Stimulated activated naive CD4-positive, alpha-beta T cell treated with Interleukin-2 at 50 U/mL for 16 hours (primary cell): ENCODE data around the gene OSBPL1A.

ENCODE experiments used
- DNase-seq: peaks from one replicate; lab custom pipeline; 2025; lab: John Stamatoyannopoulos, UW

Gene OSBPL1A

DNA sequence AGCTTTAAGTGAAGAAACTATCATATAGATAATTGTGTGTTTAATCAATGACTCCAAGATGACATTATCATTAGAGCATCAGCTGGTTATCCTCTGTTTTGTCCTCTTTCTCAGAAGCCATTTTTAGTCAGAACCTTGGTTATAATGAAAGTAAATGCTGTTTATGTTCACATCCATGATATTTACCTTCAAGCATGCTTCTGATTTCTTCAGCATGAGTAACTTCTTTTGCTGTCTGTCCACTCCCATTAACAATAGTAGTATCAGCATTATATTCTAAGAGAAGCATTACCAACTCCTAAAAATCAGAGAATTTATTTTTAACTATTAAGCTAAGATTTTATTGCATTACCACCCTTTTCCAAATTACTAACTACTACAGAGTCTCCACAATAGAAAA lies 56.3 kb downstream of the OSBPL1A start:
- no peak for DNase-seq

- no peak for DNase-seq
These were observed 64.5 kb downstream of the OSBPL1A start for GRCh38 chr18:24333084-24333483.

DNA sequence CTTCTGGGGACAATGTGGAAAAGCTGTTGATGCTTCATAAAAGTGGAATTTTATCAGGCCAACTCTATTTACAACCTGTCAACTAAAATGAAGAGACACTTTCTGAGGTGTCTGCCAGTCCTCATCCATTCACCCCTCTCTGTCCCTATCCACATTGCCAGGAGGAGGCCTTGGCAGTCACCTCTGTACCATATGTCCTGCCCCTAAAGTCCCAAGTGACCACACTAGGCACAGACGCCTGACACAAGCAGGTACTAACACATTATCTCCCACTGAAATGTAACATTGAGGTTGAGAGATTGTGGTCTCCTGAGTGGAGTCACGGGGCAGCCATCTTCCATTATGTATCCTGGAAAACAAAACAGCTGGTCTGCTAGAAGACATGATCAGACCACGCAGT lies 71.4 kb downstream of the OSBPL1A start:
- DNase-seq: no peak

- DNase-seq: no peak
These were observed 75.0 kb downstream of the OSBPL1A start for GRCh38 chr18:24322584-24323136.

GRCh38 chr18:24321071-24321470 lies 76.6 kb downstream of the OSBPL1A start:
- no peak for DNase-seq

GRCh38 chr18:24319757-24320156 lies 77.9 kb downstream of the OSBPL1A start:
- no peak for DNase-seq

DNA sequence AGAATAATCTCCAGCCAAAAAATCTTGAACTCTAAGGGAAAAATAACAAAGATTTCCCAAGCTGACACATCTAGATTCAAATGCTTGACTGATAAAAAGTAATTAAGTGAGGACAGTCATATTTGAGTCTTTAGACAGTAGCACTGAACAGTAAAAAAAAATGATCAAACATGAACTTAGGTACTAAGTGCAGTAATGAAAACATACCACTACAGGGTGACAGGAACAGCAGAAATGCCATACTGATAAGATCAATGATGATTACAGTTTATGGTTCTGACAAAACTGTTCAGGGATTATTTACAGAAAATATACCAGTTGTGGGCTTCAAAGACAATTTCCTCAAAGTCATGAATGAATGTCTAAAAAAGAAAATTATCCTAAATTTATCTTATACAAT lies 80.3 kb downstream of the OSBPL1A start:
- no peak for DNase-seq

GRCh38 chr18:24315170-24315569 lies 82.5 kb downstream of the OSBPL1A start:
- no peak for DNase-seq

DNA sequence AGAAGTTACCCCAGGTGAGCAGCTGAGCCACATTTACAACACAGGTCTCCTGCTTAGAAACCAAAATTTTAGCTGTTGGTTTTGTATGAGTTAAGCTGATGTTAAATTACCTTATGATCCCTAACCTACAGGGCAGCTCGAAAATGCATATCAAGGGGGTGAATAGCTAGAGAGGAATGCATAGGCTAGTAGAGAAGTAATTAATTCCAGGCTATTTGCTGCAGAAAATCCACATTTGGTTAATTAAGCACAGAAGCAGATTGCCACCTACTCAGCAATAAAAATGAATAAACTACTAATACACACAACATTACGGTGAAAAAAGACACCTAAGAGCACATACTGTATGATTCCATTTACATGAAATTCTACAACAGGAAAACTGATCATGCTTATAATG lies 91.4 kb downstream of the OSBPL1A start:
- DNase-seq: no peak

DNA sequence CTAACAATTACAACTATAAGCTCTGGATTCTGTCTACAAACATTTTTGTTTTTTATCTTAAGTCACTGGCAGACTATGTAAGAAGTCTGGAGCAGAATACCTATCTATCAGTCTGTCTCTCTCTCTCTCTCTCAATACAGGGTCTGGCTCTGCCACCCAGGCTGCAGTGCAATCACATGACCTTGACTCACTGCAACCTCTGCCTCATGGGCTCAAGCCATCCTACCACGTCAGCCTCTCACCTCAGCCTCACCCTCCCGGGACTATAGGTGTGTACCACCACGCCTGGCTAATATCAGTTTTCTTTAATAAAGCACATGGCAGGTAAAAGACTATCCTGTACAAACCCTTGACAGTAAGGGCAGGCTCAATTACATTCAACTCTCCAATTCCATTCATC lies 96.9 kb downstream of the OSBPL1A start:
- no peak for DNase-seq

DNA sequence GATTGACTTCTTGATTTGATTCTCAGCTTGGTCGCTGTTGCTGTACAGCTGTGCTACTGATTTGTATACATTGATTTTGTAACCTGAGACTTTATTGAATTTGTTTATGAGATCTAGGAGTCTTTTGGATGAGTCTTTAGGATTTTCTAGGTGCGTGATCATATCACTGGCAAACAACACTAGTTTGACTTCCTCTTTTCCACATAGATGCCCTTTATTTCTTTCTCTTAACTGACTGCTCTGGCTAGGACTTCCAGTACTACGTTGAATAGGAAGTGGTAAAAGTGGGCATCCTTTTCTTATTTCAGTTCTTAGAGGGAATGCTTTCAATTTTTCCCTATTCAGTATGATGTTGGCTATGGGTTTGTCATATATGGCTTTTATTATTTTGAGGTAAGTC lies 101.3 kb downstream of the OSBPL1A start:
- DNase-seq: no peak

- no peak for DNase-seq
These were observed 104.4 kb downstream of the OSBPL1A start for GRCh38 chr18:24293254-24293653.

DNA sequence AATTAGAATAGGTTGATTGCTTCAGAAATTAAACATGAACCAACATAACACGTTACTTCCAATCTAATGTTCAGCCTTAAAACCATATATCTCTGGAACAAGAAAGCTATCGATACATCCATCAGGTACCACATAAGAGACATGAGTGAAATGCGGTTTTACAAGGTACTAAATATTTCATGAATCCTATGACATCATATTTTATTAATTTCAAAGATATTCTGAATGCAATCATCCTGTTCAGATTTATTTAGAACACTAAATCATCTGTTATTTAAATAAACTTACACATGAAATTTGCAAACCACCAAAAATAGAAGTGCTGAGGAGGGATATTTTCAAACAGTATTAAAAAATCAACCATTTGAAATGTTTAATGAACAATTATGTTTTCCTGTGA lies 119.0 kb downstream of the OSBPL1A start:
- no peak for DNase-seq

- DNase-seq: no peak
These were observed 120.0 kb downstream of the OSBPL1A start for GRCh38 chr18:24277516-24278195.

DNA sequence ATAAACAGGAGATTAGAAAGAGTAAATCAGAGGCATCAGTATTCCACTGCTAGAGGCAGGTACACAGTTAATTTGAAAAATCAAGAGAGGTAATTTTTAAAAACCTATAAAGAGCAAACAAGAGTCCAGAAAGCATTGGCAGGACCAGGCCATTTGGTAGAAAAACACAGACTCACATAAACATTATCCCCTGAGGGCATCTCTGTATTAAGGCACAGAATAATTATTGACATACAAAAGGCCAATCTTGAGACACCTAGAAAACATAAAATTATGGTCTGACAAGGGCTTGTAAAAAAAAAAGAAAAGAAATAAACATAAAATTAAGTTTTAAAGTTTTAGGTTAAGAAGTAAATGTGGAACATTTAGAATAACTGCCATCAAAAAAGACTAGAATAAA lies 120.6 kb downstream of the OSBPL1A start:
- DNase-seq: no peak

DNA sequence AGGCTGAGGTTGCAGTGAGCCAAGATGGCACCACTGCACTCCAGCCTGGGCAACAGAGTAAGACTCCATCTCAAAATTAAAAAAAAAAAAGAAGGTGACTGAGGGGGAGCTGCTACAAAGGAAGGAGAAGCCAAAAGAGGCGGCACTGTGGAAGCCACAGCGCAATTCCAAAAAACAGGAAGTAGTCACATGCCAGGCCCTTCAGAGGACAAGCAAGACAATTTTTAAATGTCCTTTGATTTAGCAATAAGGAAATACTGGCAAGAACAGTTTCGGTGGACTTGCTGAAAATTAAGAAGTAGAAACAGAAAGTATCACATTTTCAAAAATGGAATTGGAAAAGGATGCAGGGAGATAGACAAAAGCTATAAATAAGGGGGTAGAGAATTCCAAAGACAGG lies 122.8 kb downstream of the OSBPL1A start:
- no peak for DNase-seq

- DNase-seq: no peak
These were observed 124.0 kb downstream of the OSBPL1A start for GRCh38 chr18:24273596-24273995.

- no peak for DNase-seq
These were observed 125.4 kb downstream of the OSBPL1A start for GRCh38 chr18:24272229-24272525.

DNA sequence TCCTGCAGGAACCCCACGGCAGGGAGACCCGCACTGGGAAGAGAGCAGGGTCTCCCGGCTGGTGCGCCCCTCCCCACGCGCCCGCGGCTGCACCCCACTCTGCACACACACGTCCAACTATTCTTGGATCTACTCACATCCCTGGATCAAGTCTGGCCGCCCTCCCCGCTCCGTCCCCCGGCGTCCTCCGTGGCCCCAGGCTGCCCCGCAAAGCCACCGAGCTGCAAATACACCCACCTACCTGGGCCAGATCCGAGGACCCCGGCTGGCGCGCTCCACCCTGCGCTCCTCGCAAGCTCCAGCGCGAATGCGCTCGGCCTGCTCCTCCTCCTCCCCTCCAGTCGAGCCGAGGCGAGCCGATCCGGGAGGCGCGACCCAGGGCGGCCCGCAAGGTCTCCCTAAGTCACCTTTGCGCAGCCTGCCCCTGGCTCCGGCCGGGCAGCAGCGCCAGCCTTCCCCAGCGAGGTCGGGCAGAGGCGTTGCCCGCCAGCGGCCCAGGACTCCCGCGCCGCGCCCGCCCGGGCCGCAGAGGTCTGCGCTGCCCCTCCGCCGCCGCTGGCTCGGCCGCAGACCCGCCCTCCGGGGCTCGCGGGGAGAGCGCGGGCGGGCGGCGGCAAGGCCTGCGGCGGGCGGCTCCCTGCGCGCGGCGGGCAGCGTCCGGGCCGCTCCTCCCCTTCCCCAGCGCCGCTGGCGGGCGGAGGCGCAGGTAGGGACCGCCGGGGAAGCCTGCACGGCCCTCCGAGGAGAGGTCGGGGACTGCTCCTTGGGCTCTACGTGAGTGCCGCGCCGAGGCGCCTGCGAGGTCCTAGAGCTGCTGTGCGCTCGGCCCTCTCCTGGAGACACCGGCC lies 126.0 kb downstream of the OSBPL1A start:
- DNase-seq: no peak

- DNase-seq: no peak
These were observed 126.7 kb downstream of the OSBPL1A start for GRCh38 chr18:24270937-24271380.

DNA sequence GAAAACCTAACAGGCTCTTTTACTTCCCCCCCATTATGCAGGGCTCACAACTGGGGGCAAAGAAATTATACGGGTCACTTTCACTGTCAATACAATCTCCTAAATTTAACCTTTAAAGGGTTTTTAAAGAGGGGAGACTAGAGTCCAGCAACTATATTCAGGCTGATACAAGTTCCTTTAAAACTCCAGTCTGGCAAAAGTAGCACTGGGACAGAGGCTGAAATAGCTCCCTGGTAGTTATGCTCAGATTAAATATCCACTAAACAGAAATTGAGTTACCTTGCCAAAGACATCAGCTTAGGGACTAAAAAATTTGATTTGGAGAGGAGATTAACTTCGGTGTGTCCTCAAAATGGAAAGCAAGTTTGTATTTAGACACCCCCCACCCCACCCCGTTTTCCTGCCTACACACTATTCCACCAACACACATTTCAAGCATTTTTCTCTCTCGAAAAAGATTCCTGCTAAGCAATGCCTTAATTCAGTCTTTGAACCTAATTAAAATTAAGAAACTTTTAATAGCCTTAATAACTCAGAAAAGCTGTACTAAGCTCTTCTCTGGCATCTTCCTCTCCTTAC lies 127.2 kb downstream of the OSBPL1A start:
- no peak for DNase-seq

- DNase-seq: no peak
These were observed 128.7 kb downstream of the OSBPL1A start for GRCh38 chr18:24268784-24269550.
